Mucosa of rectum (tissue), 2 donors: Measurements from ENCODE around the gene RANGRF.

Experiments
- H3K27ac ChIP-seq, 2 donors: one replicate each; pipeline ENCODE4 v1.7.0; 2013; ENCODE audit warnings: inconsistent platforms in 2 of 2, low read depth in 2 of 2, low read length in 2 of 2
- H3K27me3 ChIP-seq, 2 donors: one replicate each; pipeline ENCODE4 v1.7.0; 2013; ENCODE audit warnings: low read length in 2 of 2; ENCODE audit not compliant: control insufficient read depth in 2 of 2, insufficient read depth in 2 of 2
- H3K36me3 ChIP-seq, 2 donors: one replicate each; pipeline ENCODE4 v1.7.0; 2013; ENCODE audit warnings: low read length in 2 of 2; ENCODE audit not compliant: control insufficient read depth in 2 of 2, insufficient read depth in 2 of 2
- H3K4me1 ChIP-seq, 2 donors: one replicate each; pipeline ENCODE4 v1.7.0; 2013; ENCODE audit warnings: low read length in 2 of 2, mild to moderate bottlenecking in 1 of 2; ENCODE audit not compliant: control insufficient read depth in 2 of 2, insufficient read depth in 2 of 2
- H3K4me3 ChIP-seq, 2 donors: one replicate each; pipeline ENCODE4 v1.7.0; 2013; ENCODE audit warnings: low read length in 2 of 2
- H3K9ac ChIP-seq, 2 donors: one replicate each; pipeline ENCODE4 v1.7.0; 2013; ENCODE audit warnings: low read length in 2 of 2, low read depth in 1 of 2, mild to moderate bottlenecking in 1 of 2
- H3K9me3 ChIP-seq, 2 donors: one replicate each; pipeline ENCODE4 v1.7.0; 2013; ENCODE audit warnings: low read length in 2 of 2; ENCODE audit not compliant: control insufficient read depth in 2 of 2
- donor health status: healthy.
- donor health status: Normal muscosa, but diverticular disease.

Gene RANGRF

GRCh38 chr17:8312726-8313600 is 24.5 kb downstream of the RANGRF start:
- Histone ChIP-seq H3K27me3 (peaks cover 34 to 47% of the 10 kb centered on the region in 2 donors), H3K9me3 (no peaks in the 10 kb centered on the region), H3K27ac (no peak overlapping the region), H3K4me3 (no peak overlapping the region), H3K9ac (no peak overlapping the region), H3K4me1 (no peaks in the 10 kb centered on the region), H3K36me3 (no peaks in the 10 kb centered on the region)

- H3K27me3 ChIP-seq: peaks cover 34 to 47% of the 10 kb centered on the region in 2 donors
- no peak overlapping the region for H3K4me3 ChIP-seq
- H3K9me3 ChIP-seq: no peaks in the 10 kb centered on the region
- no peaks in the 10 kb centered on the region for H3K4me1 ChIP-seq
- H3K36me3 ChIP-seq: no peaks in the 10 kb centered on the region
- no peak overlapping the region for H3K27ac ChIP-seq
- H3K9ac ChIP-seq: no peak overlapping the region
These were observed 26.6 kb downstream of the RANGRF start for GRCh38 chr17:8314797-8315763.

GRCh38 chr17:8315764-8316217 is 27.3 kb downstream of the RANGRF start:
- H3K36me3 ChIP-seq: no peaks in the 10 kb centered on the region
- no peaks in the 10 kb centered on the region for H3K9me3 ChIP-seq
- no peak overlapping the region for H3K27ac ChIP-seq
- no peak overlapping the region for H3K9ac ChIP-seq
- H3K4me3 ChIP-seq: no peak overlapping the region
- H3K27me3 ChIP-seq: peaks cover 34 to 47% of the 10 kb centered on the region in 2 donors
- no peaks in the 10 kb centered on the region for H3K4me1 ChIP-seq

- Histone ChIP-seq H3K27ac (no peak overlapping the region), H3K9ac (no peak overlapping the region), H3K27me3 (peaks cover 28 to 32% of the 10 kb centered on the region in 2 donors), H3K4me1 (no peaks in the 10 kb centered on the region), H3K4me3 (no peak overlapping the region), H3K36me3 (no peaks in the 10 kb centered on the region), H3K9me3 (no peaks in the 10 kb centered on the region)
These were observed 29.8 kb downstream of the RANGRF start for GRCh38 chr17:8318010-8318935.

GRCh38 chr17:8320262-8320661 is 31.8 kb downstream of the RANGRF start:
- Histone ChIP-seq H3K4me3 (no peak overlapping the region), H3K4me1 (no peaks in the 10 kb centered on the region), H3K27ac (no peak overlapping the region), H3K36me3 (no peaks in the 10 kb centered on the region), H3K9ac (no peak overlapping the region), H3K9me3 (no peaks in the 10 kb centered on the region), H3K27me3 (peaks cover 19 to 21% of the 10 kb centered on the region in 2 donors)

GRCh38 chr17:8320990-8321389 is 32.5 kb downstream of the RANGRF start:
- Histone ChIP-seq H3K9ac (no peak overlapping the region), H3K27ac (no peak overlapping the region), H3K9me3 (no peaks in the 10 kb centered on the region), H3K36me3 (no peaks in the 10 kb centered on the region), H3K4me1 (no peaks in the 10 kb centered on the region), H3K4me3 (no peak overlapping the region), H3K27me3 (peaks cover 14 to 16% of the 10 kb centered on the region in 2 donors)

GRCh38 chr17:8322061-8322460 is 33.6 kb downstream of the RANGRF start:
- Histone ChIP-seq H3K27ac (no peak overlapping the region), H3K4me3 (no peak overlapping the region), H3K27me3 (peaks cover 12 to 15% of the 10 kb centered on the region in 2 donors), H3K4me1 (peaks cover 0 to 1% of the 10 kb centered on the region in 2 donors), H3K9me3 (no peaks in the 10 kb centered on the region), H3K9ac (no peak overlapping the region), H3K36me3 (no peaks in the 10 kb centered on the region)

GRCh38 chr17:8324132-8324531 is 35.7 kb downstream of the RANGRF start:
- H3K27ac ChIP-seq: no peak overlapping the region
- H3K4me3 ChIP-seq: no peak overlapping the region
- no peaks in the 10 kb centered on the region for H3K36me3 ChIP-seq
- H3K4me1 ChIP-seq: peaks cover 0 to 3% of the 10 kb centered on the region in 2 donors
- no peaks in the 10 kb centered on the region for H3K9me3 ChIP-seq
- no peak overlapping the region for H3K9ac ChIP-seq
- peaks cover 17 to 22% of the 10 kb centered on the region in 2 donors for H3K27me3 ChIP-seq

GRCh38 chr17:8324923-8325322 is 36.5 kb downstream of the RANGRF start:
- no peaks in the 10 kb centered on the region for H3K36me3 ChIP-seq
- H3K27ac ChIP-seq: no peak overlapping the region

More at GRCh38 chr17:8324923-8325322, 36.5 kb downstream of the RANGRF start:
- Histone ChIP-seq H3K4me3 (no peak overlapping the region), H3K9ac (no peak overlapping the region), H3K27me3 (peaks cover 17 to 22% of the 10 kb centered on the region in 2 donors), H3K9me3 (no peaks in the 10 kb centered on the region), H3K4me1 (peaks cover 0 to 3% of the 10 kb centered on the region in 2 donors)
